Measurements from ENCODE around the gene DUSP22.

GRCh38 chr6:256169-256568 lies 36.1 kb upstream of the DUSP22 start:
- TF ChIP-seq POLR2A (IDR thresholded peaks at IDR 0.05) (no peak), CTCF (IDR thresholded peaks at IDR 0.05) (no peak), POLR2AphosphoS5 (IDR thresholded peaks at IDR 0.05) (no peak), EP300 (IDR thresholded peaks at IDR 0.05) (no peak)

Measured in stomach (tissue), 4 donors.